Measurements from ENCODE around the gene DSCAM. TPM values are rescaled to one million over a fixed set of nuclear protein-coding genes. Genes with fewer than 3 reads are reported as not detected.

The DSCAM gene
- total RNA-seq, 1 donor from 2014 or later: not detected

DNA sequence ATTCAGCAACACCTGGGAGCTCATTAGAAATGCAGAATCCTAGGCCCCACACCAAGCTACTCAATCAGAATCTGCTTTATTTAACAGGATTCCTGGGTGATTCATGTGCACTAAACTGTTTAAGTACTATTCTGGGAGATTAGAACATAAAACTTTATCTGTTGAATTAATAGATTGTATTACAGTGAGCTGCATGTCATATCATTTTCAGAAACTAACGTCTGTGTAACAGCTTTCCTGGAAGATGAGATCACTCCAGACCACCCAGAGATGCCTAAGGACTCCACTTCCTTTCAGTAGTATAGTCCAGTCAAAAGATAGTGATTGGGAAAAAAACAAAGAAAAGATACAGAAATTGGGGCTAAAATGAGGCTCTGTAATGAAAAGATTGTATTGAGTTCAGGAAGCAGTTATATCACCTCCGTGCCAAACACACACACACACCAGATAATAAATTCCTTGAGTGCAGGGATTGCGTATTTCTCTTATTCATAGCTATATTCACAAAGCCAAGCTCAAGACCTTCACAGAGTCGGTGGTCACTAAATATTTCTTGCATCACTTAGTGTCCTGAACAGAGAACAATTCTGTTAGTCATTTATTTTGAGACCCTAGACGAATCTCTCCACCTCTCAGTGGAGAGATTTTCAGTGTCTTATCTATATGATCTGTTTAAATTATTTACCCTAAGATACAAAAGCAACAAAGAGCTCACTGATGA, 178.2 kb downstream of the DSCAM start:
- DNase-seq (ENCODE audit: low read depth in 2 of 2): no peak

DNA sequence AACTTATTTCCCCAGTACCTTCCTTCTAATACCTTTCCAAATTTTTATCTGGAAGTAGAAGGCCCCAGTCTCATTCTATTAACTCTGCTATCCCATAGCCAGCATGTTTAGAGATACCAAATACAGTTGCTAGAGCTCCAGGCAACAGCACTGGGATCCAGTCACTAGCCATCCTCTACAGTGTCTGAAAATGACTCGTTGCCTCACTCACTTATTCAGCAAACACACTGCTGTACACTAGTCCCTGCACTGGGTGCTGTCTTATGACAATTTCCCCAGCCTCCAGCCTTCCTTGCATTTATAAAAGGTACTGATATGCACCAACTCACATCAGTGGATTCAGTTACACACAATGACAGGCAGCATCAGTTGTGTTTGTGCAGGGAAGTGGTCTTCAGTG, 179.0 kb downstream of the DSCAM start:
- DNase-seq (ENCODE audit: low read depth in 2 of 2): no peak

DNA sequence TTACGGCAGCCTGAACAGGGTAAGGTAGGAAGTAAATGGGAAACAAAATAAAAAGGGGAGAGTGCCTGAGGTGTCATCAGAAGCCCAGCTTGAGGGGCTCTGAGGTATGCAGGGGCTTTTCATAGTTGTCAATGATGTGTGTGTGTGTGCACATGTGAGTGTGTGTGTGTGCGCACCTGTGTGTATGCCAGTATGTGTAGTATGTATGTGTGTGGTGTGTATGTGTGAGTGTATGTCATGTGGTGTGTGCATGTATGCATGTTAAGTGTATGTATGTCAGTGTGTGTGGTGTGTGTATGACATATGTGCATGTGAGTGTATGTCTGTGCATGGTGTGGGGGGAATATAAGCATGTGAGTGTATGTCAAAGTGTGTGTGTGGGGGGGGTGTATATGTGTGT, 184.1 kb downstream of the DSCAM start:
- DNase-seq (ENCODE audit: low read depth in 2 of 2): no peak

DNA sequence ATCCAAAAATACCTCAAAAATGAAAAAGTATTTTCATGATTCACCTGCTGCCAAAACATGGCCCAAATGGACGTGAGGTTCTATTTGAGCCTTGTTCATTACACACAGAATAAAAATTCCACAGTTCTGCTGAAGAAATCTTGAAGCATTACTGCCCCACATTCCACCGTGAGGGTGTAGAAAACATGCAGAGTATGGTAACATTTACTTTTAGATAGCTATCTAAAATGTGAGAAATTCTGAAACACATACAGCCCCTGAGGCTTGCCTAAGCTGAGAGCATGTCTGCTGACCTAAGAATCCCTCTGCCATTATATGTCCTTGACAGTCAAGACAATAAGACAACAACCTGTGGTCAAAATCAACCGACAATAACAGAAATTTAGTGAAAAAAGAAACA, 186.5 kb downstream of the DSCAM start:
- DNase-seq (ENCODE audit: low read depth in 2 of 2): no peak

DNA sequence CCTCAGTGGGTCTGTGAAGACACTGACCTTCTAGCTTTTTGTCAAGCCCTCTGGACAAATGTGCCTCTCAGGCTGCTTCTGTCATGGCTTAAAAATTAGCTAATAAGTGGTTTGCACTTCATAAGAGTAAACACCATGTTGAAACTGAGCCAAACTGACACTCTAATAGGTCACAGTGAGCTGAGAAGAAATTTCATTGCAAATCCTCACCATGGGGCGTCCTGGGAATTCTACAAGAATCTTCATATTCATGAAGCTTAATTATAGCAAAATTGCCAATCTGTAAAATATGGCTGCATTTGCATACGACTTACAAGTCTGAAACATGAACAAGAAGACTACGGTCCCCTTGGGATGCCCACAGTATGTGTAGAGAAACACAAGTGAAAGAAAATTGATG, 188.6 kb downstream of the DSCAM start:
- DNase-seq (ENCODE audit: low read depth in 2 of 2): no peak

DNA sequence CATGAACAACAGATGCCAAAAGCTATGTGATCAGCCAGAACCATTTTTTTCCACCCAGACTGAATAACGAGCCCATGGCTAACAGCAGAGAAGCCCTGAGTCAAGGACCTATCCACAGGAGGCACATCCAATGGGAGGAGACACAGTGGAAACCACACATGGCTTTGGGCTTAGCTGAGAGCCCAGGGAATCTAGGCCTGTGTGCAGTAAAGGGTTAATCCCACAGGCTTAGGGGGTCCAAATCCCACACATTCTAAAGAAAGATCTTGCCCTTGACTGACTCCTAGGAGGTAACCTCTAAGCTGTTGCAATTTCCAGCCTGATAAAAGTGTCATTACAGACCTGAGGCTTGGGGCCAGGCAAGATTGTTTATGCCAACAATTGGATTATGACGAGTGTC, 194.5 kb downstream of the DSCAM start:
- no peak for DNase-seq (ENCODE audit: low read depth in 2 of 2)

DNA sequence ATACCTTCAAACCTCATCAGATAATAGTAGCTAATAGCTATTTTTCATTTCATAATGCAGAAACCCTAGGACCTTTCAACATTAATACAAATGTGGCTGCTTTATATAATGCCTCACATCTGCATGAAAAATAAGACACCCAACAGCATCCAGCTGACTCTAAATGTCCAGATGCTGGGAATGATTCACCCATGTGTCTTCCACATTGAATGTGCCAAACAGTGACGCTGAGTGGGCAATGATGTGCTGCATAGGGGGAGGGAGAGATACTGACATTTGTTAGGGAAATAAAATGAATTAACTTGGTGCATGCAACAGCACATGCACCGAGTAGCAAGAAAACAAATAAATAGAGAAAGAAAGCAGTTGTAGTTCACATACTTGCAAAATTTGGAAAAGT, 199.3 kb downstream of the DSCAM start:
- DNase-seq (ENCODE audit: low read depth in 2 of 2): no peak

DNA sequence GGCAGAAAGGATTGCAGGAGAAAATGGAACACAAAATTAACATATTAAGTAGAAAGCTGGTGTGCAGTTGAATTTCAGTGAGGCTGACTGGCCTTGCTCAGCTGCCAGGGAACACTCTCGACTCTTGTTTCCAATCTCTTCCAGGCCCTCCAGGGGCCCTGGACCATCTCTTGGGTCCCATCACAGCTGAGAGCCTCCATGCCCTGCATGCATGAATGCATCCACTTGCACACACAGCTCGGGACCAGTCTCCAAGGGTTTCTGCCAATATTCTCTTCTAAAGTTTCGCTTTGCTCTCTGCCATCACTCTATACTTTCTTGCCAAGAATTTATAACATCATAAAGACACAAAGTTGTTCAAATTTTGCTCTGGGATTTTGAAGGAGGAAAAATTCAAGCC, 200.3 kb downstream of the DSCAM start:
- no peak for DNase-seq (ENCODE audit: low read depth in 2 of 2)

DNA sequence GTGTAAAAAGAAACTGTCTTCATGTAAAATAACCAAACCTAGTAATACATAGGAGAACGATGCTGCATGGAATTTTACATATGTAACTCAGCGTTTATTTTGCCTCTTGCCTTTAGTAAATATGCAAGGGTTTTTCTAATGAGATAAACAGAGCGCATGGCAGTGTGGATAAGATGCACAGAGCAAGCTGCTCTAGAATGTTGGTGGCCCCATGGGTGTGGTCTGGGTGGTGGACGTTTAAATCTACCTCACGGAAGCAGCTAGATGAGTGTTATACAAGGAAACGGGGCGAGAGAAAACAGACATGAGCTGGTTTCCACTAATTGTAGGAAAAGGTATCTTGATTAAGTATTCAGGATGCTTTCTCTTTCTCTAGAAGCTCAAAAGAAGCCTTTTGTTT, 205.9 kb downstream of the DSCAM start:
- no peak for DNase-seq (ENCODE audit: low read depth in 2 of 2)

DNA sequence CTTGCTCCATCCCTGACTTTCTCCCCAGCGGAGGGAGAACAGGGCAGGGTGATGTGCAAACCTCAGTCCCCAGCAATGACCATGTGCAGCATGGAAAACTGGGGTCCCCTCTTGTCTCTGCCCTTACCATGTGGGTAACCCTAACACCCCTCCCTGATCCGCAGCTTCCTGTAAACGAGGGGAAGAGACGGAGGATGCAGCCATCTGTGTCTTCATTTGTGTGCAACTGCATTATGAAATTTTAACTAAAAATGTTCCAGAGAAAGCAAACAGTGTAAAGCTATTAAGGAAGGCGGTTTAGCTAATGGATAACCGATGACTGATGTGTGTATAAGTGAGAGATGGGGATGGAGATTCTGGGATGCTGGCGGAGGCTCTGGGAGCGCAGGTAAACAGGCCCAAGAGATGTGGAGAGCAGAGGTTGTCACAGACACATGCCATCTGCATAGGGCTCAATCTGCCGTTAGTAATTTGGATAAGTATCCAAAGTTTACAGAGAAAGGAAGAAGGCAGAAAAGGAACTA, 206.6 kb downstream of the DSCAM start:
- no peak for DNase-seq (ENCODE audit: low read depth in 2 of 2)

DNA sequence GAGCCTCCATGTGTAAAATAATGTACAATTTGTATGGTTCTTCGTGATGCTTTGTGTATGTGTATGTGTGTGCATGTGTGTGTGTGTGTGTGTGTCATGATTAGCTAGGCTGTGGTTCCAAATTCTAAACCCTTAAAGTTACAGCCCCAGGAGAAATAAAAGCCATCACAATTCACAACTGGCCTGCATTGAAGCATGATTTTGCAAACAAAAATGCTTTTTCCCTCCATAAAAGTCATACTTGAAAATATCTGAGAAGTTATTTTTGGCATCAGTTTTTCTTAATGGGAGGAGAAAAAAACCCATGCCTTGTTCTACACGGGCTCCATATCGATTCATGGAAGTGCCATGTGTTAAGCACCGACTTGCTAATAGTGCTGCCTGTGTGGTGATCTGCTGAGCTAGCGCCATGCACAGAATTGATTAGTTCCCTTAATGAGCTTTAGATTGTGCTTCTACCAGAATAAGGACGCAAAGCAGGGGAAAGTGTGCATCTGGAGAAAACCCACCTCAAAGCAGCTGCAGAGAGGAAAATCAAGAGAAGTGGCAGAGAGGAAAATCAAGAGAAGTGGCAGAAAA, 207.3 kb downstream of the DSCAM start:
- no peak for DNase-seq (ENCODE audit: low read depth in 2 of 2)

DNA sequence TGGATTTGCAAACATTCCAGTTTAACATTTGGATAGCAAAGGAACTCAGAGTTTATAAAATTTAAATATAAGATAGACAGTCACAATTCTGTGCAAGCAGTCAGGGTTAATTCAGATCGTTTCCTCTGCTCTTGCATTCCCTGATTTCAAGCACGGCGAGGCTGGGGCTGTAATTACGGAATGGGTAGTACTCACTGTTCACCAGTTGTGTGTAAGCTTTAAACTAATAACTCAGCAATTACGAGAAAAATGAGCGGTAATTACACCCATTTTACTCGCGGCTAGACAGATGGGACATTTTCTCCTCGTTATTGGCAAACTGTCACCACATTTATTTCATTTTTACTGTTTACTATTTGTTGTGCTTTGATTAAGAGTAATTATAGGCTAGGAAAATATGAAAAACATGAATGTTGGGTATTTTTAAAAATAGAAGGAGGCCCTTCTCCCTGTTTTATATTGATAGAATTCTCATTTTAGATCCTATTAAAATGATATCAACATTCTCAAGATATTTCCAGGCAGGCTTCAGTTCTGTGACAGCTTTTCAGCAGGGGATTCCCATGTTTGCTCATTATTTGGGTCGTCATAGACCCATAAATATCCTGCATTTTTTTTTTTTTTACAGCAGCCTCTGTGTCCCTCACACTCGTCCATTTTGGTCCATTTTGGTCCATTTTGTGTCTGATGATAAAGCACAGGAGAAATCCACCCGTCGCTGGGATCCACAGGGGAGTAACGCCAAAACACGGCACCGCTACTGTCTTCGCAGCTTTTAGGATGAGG, 208.3 kb downstream of the DSCAM start:
- no peak for DNase-seq (ENCODE audit: low read depth in 2 of 2)

DNA sequence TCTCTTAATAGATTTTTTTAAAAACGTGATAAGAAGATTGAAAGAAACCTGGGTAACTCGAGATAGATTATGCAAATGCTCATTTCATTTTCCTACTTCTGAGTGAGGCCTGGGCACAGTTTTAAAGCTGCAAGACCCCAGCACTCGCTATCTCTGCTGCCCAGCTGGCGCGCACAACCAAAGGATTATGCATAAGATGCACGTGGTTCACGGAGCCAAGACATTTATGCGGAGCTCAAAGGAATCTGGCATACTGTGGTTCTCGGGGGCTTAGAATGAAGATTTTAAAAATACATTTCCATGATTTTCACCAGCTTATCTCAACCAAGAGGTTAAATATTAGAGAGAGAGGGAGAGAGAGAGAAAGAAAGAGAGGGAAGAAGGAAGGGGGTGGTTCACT, 210.9 kb downstream of the DSCAM start:
- no peak for DNase-seq (ENCODE audit: low read depth in 2 of 2)

DNA sequence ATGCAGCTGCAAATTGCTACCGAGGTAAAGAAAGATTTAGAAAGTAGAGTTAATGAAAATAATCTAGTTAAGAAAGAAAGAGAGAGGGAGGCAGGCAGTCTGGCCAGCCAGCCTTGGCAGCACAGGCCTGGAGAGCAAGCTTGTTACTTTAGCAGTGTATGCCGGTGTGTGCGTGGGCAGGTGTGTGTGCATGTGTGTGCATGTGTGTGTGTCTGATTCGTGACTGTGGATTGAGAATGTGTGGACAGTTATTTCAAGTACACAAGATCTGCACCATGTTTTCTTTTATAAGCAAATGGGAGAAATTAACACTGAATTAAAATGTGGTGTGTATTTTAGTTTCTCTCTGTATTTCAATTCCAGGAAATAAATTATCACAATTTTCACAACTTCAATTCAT, 211.6 kb downstream of the DSCAM start:
- DNase-seq (ENCODE audit: low read depth in 2 of 2): no peak

DNA sequence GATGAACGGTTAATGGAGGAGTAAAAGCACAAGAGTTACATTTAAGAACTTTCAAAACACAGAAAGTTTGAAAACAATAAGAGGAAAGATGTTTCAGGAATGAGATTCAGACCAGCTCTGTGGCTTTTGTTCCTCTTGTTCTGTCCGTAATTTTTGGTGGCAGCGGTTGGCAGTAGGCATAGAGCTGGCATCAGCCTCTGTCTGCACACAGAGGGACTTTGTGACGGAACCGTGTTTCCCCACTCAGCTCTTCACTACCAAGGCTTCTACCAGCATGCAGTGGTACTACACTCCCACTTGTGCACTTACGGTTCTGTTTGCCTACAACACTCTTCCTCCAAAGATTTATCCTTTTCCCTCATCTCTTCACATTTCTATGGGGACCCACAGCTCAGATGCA, 212.8 kb downstream of the DSCAM start:
- DNase-seq (ENCODE audit: low read depth in 2 of 2): no peak

DNA sequence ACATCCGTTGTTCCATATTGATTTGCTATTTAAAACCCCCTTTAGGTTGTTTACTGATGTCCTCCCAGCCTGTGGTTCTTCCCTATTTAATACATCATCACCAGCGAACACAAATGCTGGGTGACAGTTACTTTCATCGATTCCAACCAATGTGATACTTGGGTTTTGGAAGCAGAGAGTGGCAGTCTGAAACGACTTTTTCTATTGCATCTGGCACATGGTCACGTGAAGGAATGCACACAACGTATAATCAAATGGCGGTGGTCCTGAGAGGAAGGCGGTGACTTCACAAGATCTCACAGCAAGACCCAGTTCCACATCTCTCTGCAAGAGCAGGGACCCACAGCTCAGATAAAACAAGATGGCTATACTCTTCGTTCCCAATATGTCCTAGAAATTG, 213.9 kb downstream of the DSCAM start:
- DNase-seq (ENCODE audit: low read depth in 2 of 2): no peak

DNA sequence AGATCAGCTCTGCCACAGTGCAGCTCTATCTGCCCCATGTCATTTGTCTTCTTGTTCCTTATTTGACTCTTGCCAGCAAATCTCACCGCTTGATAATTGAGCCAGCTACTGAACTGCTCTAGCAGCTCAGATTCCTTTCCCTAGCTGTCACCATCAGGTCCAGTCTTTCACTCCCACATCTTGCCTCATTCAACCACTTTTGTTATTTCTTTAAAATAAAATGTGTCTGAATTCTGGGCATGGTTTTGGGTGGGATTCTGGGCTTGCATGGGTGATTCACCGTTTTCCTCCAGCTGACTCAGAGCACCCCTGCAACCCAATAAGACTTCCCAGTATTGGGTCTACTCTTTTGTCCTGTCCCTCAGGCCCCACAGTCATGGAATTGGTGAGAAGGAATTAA, 215.7 kb downstream of the DSCAM start:
- no peak for DNase-seq (ENCODE audit: low read depth in 2 of 2)

DNA sequence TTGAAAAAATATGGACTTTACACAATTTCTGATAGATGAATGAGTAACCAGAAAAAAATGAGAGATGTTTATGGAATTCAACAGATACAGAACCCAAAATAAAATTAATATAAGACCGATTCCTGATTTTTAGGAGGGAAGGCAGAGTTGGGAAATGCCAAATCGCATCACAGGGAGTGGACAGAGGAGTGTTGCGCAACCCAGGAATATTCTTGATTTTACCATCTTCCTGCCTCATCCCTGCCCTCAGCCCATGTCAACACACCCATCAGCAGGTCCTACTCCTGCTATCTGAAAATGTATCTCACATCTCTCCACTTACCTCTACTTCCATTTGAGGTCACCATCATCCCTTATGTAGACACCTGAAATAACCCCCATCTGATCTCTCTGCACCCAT, 221.0 kb downstream of the DSCAM start:
- no peak for DNase-seq (ENCODE audit: low read depth in 2 of 2)

DNA sequence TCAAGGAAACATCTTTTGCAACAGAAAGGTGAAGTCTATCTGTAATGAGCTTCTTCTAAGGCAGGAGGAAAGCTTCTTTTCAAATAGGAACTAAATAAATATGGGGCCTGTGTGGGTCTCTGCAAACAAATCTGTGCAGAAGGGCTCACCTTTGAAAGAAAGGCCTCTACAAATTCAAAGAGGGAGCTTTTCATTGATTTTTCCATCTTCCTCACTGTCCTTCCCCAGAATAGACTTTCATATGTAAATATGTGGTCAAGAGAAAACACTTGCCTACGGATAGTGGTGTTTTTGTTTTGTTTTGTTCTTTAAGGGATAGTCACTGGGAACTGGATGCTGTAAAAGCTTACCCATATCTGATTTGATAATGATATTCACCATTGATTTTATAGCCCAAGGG, 223.4 kb downstream of the DSCAM start:
- no peak for DNase-seq (ENCODE audit: low read depth in 2 of 2)

DNA sequence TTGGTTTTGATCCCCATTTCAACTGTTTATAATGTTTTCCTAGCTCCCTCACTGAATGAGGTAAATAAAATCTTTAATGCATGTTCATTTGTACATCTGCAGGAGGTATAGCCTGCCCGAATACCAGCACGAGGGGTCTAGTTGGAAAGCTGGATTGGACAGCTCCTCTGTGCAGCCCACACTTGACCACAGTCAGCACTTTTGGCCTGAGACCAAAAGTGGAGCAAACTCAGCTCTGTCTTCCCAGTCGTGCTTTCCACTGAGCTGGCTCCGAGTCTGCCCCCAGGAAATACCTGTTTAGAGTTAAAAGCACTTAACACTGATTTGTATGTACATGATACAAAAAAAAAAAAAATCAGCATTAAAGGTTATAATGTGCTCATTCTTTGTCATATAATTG, 224.4 kb downstream of the DSCAM start:
- no peak for DNase-seq (ENCODE audit: low read depth in 2 of 2)

DNA sequence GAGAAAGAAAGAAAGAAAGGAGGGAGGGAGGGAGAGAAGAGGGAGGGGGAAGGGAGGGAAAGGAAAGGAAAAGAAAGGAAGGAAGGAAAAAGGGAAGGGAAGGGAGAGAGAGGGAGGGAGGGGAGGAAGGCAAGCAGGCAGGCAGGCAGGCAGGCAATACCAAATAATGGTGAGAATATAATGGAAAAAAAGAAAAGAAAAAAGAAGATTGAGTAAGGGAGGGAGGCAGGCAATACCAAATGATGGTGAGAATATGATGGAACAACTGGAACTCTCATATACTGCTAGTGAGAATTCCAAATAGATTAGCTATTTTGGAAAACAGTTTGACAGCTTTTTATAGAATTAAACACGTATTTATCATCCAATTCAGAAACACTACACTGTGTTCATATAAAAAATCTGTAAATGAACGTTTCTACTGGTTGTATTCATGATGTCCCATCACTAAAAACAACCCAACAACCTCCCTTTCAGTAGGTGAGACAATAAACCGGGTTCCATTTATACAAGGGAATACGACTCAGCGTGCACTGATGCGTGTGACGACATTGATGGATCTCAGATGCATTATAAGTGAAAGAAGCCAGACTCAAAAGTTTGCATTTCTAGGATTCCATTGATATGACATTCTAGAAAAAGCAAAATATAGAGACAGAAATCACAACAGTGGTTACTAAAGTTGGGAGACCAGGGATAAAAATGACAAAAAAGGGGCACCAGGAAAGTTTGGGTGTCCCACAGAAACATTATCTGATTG, 226.4 kb downstream of the DSCAM start:
- DNase-seq (ENCODE audit: low read depth in 2 of 2): no peak

Data from dermis microvascular lymphatic vessel endothelial cell (primary cell).